Activated CD8-positive, alpha-beta T cell treated with anti-CD3 and anti-CD28 coated beads for 36 hours (primary cell): ENCODE measurements around the gene CEP131. TPM values are rescaled to one million over a fixed set of nuclear protein-coding genes. Genes with fewer than 3 reads are reported as not detected.
A peak's percentile ranks its signal among the peaks of the same experiment; 100 is the strongest.

Experiments
- ATAC-seq: fragments of 200-7000 bp; cut with Tn5 transposase; one replicate; pipeline ENCODE4 v1.10.0; 2021; ENCODE audit warnings: mild to moderate bottlenecking, moderate library complexity
- CTCF ChIA-PET: fragments of 350-600 bp; sonication (Branson Sonifier 250); formaldehyde crosslinking; loops from one replicate; lab custom pipeline; 2021; ENCODE audit warnings: antibody characterized with exemption; lab: Charles Lee
- POLR2A ChIA-PET: fragments of 350-600 bp; sonication (Branson Sonifier 250); formaldehyde crosslinking; loops from one replicate; lab custom pipeline; 2021; ENCODE audit warnings: antibody characterized with exemption; lab: Charles Lee
- DNase-seq: peaks from one replicate; pipeline ENCODE4 v3.0.0-alpha.2; 2020
- H3K27ac Mint-ChIP-seq: one replicate; pipeline ENCODE4 v1.8.0; 2021; ENCODE audit warnings: mild to moderate bottlenecking, mixed read lengths
- H3K27me3 Mint-ChIP-seq: one replicate; pipeline ENCODE4 v1.8.0; 2021; ENCODE audit warnings: mixed read lengths
- H3K36me3 Mint-ChIP-seq: one replicate; pipeline ENCODE4 v1.8.0; 2021; ENCODE audit warnings: low read depth, mixed read lengths
- H3K4me1 Mint-ChIP-seq: one replicate; pipeline ENCODE4 v1.8.0; 2021; ENCODE audit warnings: low read depth, mixed read lengths
- H3K4me3 Mint-ChIP-seq: one replicate; pipeline ENCODE4 v1.8.0; 2021; ENCODE audit warnings: mild to moderate bottlenecking, moderate library complexity, mixed read lengths
- H3K9me3 Mint-ChIP-seq: one replicate; pipeline ENCODE4 v1.8.0; 2021; ENCODE audit warnings: mixed read lengths
- intact Hi-C: fragments of 100-400 bp; cut with micrococcal nuclease; formaldehyde crosslinking; loops from one replicate; pipeline ENCODE4 v1.10.0; 2022
- total RNA-seq, 2 experiments: library from RNA; stranded (reverse); gene quantifications; one replicate each; pipeline ENCODE4 v1.2.3, GENCODE V29; 2021
- TF ChIP-seq, protein P1 (sequence below): fragments of 200-600 bp; IDR thresholded peaks from one replicate; pipeline ENCODE4 v1.8.0; 2022; ENCODE audit warnings: antibody characterized with exemption, mild to moderate bottlenecking

The CEP131 gene
- 10 to 100 TPM in 1 of 2 experiments, 1 to 10 TPM in 1; 7.9 to 10.9 TPM for total RNA-seq

DNA sequence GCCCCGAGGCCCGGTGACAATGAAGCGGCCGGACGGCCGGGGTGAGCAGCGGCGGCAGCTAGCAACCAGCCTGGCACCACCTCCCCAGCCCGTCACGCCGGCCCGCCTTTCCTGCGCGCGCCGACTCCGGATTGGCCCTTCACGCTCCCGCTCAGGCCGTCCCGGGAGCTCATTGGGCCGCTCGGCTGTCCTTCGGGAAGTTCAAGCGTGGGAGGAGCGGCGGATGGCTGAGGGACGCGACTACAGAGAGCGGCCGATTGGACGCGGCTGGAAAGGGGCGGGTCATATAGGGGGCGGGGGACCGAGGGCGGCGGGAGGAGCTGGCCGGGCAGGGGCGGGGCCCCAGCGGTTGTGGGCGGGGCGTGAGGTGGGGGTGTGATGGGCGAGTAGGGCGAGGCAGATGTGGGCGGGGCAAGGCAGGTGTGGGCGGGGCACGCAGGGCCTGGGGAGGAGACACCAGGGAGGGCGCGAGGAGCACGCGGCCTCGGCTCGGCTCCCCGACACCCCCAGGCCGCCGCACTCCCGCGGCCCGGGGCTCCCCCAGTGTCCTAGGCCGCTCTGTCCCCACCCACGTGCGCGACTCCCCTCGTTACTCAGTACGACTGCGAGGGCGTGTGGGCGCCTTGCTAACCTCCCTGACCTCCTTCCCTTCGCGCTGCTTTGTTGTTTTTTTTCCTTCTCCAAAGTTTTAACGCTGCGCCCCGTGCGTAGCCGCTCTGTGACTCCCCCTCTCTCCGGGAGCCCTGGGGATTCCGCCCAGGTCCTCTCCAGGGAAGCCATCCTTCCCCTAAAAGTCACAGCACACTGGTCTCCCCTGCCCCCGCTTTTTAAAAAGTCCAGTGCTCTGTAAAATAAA is at the start of gene CEP131:
CEP131 (minus strand) TSS at position 60 of the 856 bp plus-strand sequence. CDS start 2,909 bp downstream, outside the sequence.
- H3K9me3 Mint-ChIP-seq: no peaks in the 10 kb centered on the region
- H3K27me3 Mint-ChIP-seq: no peaks in the 10 kb centered on the region
- H3K4me1 Mint-ChIP-seq: peaks cover 20% of the 10 kb centered on the region
- no peaks in the 10 kb centered on the region for H3K36me3 Mint-ChIP-seq
- CTCF ChIA-PET: interaction anchor here (0.8 to 1.3 kb wide), 2 partner anchors 11 to 218 kb away, joined by 3 to 4 read pairs; no protein-coding TSS in a partner anchor
- TF ChIP-seq, protein P1, sequence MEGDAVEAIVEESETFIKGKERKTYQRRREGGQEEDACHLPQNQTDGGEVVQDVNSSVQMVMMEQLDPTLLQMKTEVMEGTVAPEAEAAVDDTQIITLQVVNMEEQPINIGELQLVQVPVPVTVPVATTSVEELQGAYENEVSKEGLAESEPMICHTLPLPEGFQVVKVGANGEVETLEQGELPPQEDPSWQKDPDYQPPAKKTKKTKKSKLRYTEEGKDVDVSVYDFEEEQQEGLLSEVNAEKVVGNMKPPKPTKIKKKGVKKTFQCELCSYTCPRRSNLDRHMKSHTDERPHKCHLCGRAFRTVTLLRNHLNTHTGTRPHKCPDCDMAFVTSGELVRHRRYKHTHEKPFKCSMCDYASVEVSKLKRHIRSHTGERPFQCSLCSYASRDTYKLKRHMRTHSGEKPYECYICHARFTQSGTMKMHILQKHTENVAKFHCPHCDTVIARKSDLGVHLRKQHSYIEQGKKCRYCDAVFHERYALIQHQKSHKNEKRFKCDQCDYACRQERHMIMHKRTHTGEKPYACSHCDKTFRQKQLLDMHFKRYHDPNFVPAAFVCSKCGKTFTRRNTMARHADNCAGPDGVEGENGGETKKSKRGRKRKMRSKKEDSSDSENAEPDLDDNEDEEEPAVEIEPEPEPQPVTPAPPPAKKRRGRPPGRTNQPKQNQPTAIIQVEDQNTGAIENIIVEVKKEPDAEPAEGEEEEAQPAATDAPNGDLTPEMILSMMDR: no peak
- ATAC-seq (peak; percentile 93), DNase-seq (peak; percentile 99)
- POLR2A ChIA-PET: interaction anchor here (1.3 to 1.7 kb wide), 2 partner anchors 9 to 16 kb away, joined by 3 to 9 read pairs; partner anchors contain the start of genes NDUFAF8 and TEPSIN
- H3K4me3 Mint-ChIP-seq: peak within 1 kb of the TSS; percentile 69
- intact Hi-C loops: no loop called here
- H3K27ac Mint-ChIP-seq: peak within 1 kb of the TSS; percentile 88

DNA sequence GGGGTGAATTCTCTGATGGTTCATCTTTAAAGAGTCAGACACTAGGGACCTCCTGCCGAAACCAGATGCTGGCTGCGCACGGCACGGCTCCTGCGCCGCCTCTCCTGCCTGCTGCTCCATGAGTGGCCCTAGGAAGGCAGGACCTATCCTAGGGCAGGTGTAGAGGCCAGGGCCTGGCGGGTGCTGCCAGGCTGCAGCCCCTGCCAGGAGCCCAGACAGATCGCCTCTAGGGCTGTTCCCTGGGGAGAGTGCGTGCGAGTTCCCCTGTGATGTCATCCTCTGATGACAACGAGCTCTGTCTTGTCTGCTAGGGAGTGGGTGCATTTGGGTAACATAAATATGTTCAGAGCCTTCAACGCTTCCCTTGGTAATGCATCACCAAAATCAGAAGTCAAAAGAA is 48.5 kb upstream of the CEP131 start:
- Mint-ChIP-seq H3K27ac (no peak overlapping the region), H3K9me3 (no peaks in the 10 kb centered on the region)

DNA sequence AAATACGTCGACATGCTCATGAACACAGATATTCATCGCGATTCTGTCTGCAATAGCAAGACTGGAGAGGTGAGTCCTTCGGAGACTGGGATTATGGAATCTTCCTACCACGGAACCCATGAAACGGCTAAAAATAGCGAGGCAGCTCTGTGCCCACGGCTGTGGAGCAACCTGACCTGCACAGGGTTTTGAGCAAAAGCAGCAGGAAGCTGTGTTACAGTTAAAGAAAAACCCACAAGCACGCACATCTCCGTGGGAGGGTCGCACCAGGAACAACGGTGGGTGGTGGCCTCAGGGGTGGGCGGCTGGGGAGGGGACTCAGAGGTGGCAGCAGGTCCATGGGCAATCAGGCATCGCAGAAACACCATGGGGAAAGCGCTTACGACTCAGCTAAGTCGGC is 47.5 kb upstream of the CEP131 start:
- POLR2A ChIA-PET: no interaction called here
- TF ChIP-seq, protein P1: no peak
- CTCF ChIA-PET: interaction anchor here (0.9 to 1.2 kb wide), 2 partner anchors 17 to 26 kb away, joined by 3 read pairs; no protein-coding TSS in a partner anchor
- no peaks in the 10 kb centered on the region for H3K27me3 Mint-ChIP-seq
- no peaks in the 10 kb centered on the region for H3K9me3 Mint-ChIP-seq
- no peak for DNase-seq
- intact Hi-C loops: no loop called here
- no peak for ATAC-seq
- H3K27ac Mint-ChIP-seq: no peak overlapping the region
- H3K4me1 Mint-ChIP-seq: peaks cover 5% of the 10 kb centered on the region
- H3K4me3 Mint-ChIP-seq: no peak overlapping the region
- peaks cover 21% of the 10 kb centered on the region for H3K36me3 Mint-ChIP-seq

More for the DNA sequence above, 48.5 kb upstream of the CEP131 start:
- peaks cover 23% of the 10 kb centered on the region for H3K36me3 Mint-ChIP-seq
- ATAC-seq (no peak), DNase-seq (no peak)
- intact Hi-C loops: no loop called here
- H3K4me3 Mint-ChIP-seq: no peak overlapping the region
- POLR2A ChIA-PET: interaction anchor here (1.0 to 1.2 kb wide), 2 partner anchors 10 to 238 kb away, joined by 3 to 4 read pairs; no protein-coding TSS in a partner anchor
- CTCF ChIA-PET: interaction anchor here (1.2 kb wide), 1 partner anchor 25 kb away, joined by 3 read pairs; no protein-coding TSS in a partner anchor
- H3K4me1 Mint-ChIP-seq: peaks cover 5% of the 10 kb centered on the region
- TF ChIP-seq, protein P1: no peak
- no peaks in the 10 kb centered on the region for H3K27me3 Mint-ChIP-seq

DNA sequence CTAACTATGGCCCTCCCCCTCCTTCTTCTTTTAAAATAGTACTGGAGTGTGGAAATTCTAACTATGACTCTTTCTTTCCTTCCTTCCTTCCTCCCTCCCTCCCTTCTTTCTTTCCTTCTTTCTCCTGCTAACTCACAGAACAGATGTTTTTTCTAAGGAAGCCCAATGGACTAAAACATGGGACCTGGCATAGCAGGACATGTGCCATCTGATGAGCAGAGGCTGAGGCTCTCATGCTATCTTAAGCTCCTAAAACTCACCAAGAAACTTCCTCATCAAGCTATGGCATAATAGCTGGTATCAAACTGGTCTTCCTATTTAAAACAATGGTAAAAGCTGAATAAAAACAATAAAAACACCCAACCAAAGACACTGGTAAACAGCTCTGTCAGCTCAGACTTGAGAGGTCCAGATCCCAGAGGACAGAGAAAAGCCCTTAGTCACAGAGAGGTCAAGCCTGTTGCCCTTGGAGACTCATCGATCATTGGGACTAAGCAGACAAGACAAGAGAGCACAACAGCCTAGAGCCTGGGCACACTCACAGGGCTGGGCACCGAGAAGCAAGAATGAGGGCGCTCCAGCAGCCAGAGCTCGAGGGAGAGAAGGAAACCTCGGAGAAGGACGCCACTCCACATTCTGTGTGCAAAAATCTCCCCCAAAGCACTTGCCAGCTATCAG is 44.8 kb upstream of the CEP131 start:
- Mint-ChIP-seq H3K27ac (no peak overlapping the region), H3K27me3 (no peaks in the 10 kb centered on the region), H3K9me3 (no peaks in the 10 kb centered on the region), H3K4me3 (no peak overlapping the region), H3K36me3 (peaks cover 12% of the 10 kb centered on the region), H3K4me1 (peaks cover 2% of the 10 kb centered on the region)
- TF ChIP-seq, protein P1: no peak
- no peak for ATAC-seq
- intact Hi-C loops: no loop called here
- no peak for DNase-seq
- POLR2A ChIA-PET: no interaction called here
- CTCF ChIA-PET: interaction anchor here (0.9 kb wide), 1 partner anchor 15 kb away, joined by 4 read pairs; no protein-coding TSS in a partner anchor
